Ascending aorta (tissue), 2 donors: ENCODE measurements around the gene BRI3BP. TPM values are rescaled to one million over a fixed set of nuclear protein-coding genes. Genes with fewer than 3 reads are reported as not detected.

Source experiments
- DNase-seq, 2 donors: peaks; one replicate each; pipeline ENCODE4 v3.0.0-alpha.2; 2019; ENCODE audit warnings: low spot score in 2 of 2
- H3K27ac ChIP-seq, 2 donors: fragments of 200-600 bp; sonication (generic); one replicate each; pipeline ENCODE4 v1.5.1; 2016 to 2017; ENCODE audit warnings: mild to moderate bottlenecking in 1 of 2
- H3K27me3 ChIP-seq: fragments of 200-600 bp; sonication (generic); one replicate; pipeline ENCODE4 v1.5.1; 2017
- H3K36me3 ChIP-seq, 2 donors: fragments of 200-600 bp; sonication (generic); one replicate each; pipeline ENCODE4 v1.5.1; 2016
- H3K4me1 ChIP-seq, 2 donors: fragments of 200-600 bp; sonication (generic); one replicate each; pipeline ENCODE4 v1.5.1; 2016 to 2017; ENCODE audit warnings: mild to moderate bottlenecking in 1 of 2
- H3K4me3 ChIP-seq, 2 donors: fragments of 200-600 bp; sonication (generic); one replicate each; pipeline ENCODE4 v1.5.1; 2016 to 2017; ENCODE audit warnings: mild to moderate bottlenecking in 1 of 2
- H3K9me3 ChIP-seq, 2 donors: fragments of 200-600 bp; sonication (generic); one replicate each; pipeline ENCODE4 v1.5.1; 2016
- intact Hi-C: fragments of 100-400 bp; cut with DNase I; formaldehyde crosslinking; loops from one replicate; pipeline ENCODE4 v1.15.1; 2023
- total RNA-seq: library from RNA; depleted of rRNA; stranded (reverse); fragments of >200 nt; gene quantifications from one replicate; pipeline ENCODE4 v1.1.0, GENCODE V29; 2016
- TF ChIP-seq, protein P1 (sequence below), 3 experiments: fragments of 200-600 bp in 2 of 3; fragments of 450-650 bp in 1 of 3; sonication (generic) in 2 of 3; IDR thresholded peaks; one replicate each; pipeline ENCODE4 v1.5.1; 2016 to 2019; ENCODE audit warnings: antibody characterized with exemption in 3 of 3, mild to moderate bottlenecking in 1 of 3, moderate library complexity in 1 of 3

Gene BRI3BP
- total RNA-seq, 1 donor from 2014 or later: 2.1 TPM

DNA sequence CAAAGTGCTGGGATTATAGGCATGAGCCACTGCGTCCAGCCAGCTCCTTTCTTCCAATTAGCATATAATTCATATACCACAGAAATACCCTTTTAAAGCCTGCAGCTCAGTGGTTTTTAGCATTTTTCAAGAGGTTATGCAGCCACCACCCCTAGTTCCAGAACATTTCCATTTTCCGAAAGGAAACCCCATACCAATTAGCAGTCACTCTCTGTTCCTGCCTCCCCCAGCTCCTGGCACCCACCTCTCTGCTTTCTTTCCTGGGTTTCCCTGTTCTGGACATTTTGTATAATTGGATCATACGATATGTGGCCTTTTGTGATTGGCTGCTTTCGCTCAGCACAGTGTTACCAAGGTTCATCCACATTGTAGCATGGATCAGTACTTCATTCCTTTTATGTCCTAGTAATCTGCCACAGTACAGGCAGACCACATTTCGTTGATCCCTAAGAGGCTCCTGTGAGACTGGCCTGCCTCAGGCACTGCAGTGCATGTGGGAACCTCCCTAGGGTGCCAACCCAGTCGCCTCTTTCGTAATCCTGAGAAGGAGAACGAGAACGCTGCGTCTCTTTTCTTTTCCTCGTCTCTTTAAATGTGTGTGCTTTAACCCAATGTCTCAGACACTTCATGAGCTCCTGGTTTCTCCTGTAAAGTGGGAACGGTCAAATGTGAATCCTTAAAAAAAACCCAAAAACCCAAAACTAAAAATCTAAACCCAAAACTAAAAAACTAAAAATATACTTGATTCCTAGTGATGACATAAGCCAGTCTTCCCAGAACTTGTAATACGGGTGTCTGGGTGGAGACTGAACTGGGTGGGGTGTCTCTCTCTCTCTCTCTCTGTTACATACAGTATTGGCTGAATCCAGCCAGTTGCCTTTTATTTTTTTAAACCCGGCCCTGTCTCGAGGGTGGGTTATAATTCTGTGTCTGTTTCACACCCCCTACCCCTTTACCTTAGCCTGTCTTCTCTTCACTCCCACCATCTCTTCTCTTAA lies 86.5 kb downstream of the BRI3BP start:
- TF ChIP-seq, protein P1, sequence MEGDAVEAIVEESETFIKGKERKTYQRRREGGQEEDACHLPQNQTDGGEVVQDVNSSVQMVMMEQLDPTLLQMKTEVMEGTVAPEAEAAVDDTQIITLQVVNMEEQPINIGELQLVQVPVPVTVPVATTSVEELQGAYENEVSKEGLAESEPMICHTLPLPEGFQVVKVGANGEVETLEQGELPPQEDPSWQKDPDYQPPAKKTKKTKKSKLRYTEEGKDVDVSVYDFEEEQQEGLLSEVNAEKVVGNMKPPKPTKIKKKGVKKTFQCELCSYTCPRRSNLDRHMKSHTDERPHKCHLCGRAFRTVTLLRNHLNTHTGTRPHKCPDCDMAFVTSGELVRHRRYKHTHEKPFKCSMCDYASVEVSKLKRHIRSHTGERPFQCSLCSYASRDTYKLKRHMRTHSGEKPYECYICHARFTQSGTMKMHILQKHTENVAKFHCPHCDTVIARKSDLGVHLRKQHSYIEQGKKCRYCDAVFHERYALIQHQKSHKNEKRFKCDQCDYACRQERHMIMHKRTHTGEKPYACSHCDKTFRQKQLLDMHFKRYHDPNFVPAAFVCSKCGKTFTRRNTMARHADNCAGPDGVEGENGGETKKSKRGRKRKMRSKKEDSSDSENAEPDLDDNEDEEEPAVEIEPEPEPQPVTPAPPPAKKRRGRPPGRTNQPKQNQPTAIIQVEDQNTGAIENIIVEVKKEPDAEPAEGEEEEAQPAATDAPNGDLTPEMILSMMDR (IDR thresholded peaks at IDR 0.05): no peak
- Histone ChIP-seq H3K9me3 (no peaks in the 10 kb centered on the region), H3K4me3 (no peak overlapping the region), H3K4me1 (no peaks in the 10 kb centered on the region), H3K36me3 (peaks cover 17 to 38% of the 10 kb centered on the region in 2 donors), H3K27ac (no peak overlapping the region), H3K27me3 (no peaks in the 10 kb centered on the region)
- no peak for DNase-seq
- intact Hi-C loops: no loop called here

Other genes with a start within 250 kb of the BRI3BP start
- gene SCARB1, start 129.8 kb upstream of the BRI3BP start, total RNA-seq: 81.1 TPM
- 1,347 TPM for gene UBC, start 79.0 kb upstream of the BRI3BP start, total RNA-seq
- 19.6 TPM for gene DHX37, start 4.5 kb upstream of the BRI3BP start, total RNA-seq
- gene AACS, start 71.8 kb downstream of the BRI3BP start, total RNA-seq: 7.0 TPM
- 1.1 TPM for gene TMEM132B, start 192.7 kb downstream of the BRI3BP start, total RNA-seq